Neutrophil (primary cell): ENCODE measurements around the gene ALOX15B.
"Not testable (repeated sequence)": the region's sequence is repeated elsewhere in the genome, so short reads cannot be mapped to it uniquely, and the experiment has no call there.

Experiments
- H3K27ac ChIP-seq: fragments of 200-600 bp; sonication (generic); 2 replicates; pipeline ENCODE4 v1.5.1; 2016; ENCODE audit warnings: mild to moderate bottlenecking, moderate library complexity
- H3K27me3 ChIP-seq: fragments of 200-600 bp; sonication (generic); 2 replicates; pipeline ENCODE4 v1.6.0; 2016; ENCODE audit warnings: mild to moderate bottlenecking
- H3K36me3 ChIP-seq: fragments of 200-600 bp; sonication (generic); 2 replicates; pipeline ENCODE4 v1.5.1; 2017
- H3K4me1 ChIP-seq, 2 experiments: fragments of 200-600 bp in 1 of 2; sonication (generic) in 1 of 2; 1 replicate in 1 of 2; 2 replicates in 1 of 2; pipeline versions ENCODE4 v1.5.1 to v1.6.1; 2013 to 2016; ENCODE audit warnings: low read depth in 1 of 2, low read length in 1 of 2, mild to moderate bottlenecking in 1 of 2, moderate library complexity in 1 of 2; ENCODE audit not compliant: control insufficient read depth in 1 of 2, insufficient read depth in 1 of 2
- H3K4me3 ChIP-seq, 2 experiments: fragments of 200-600 bp in 1 of 2; sonication (generic) in 1 of 2; 1 replicate in 1 of 2; 2 replicates in 1 of 2; pipeline ENCODE4 v1.5.1; 2013 to 2016; ENCODE audit warnings: low read depth in 1 of 2, low read length in 1 of 2, mild to moderate bottlenecking in 1 of 2, moderate library complexity in 1 of 2
- H3K9me3 ChIP-seq: fragments of 200-600 bp; sonication (generic); 2 replicates; pipeline ENCODE4 v1.5.1; 2016
- CTCF ChIP-seq: fragments of 200-600 bp; sonication (generic); IDR thresholded peaks from 2 replicates; pipeline ENCODE4 v1.5.1; 2016; ENCODE audit warnings: antibody characterized with exemption

Gene ALOX15B

DNA sequence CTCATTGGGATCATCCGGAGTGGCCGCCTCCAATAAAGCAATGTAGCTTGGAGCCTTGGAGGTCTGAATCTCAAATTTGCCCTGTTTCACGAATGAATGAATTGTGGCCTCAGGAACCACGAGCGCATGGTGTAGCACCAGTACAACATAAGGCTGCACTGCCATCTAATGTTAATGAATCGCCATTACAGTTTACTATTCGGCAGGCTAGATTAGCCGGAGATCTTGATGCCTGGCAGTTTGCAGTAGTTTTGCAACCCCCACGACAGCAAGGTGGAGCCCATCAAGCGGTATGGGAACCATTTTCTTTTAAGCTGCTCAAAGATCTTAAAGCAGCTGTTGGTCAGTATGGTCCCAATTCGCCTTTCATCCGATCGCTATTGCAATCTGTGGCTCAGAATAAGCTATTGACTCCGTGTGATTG lies 18.8 kb downstream of the ALOX15B start:
- Histone ChIP-seq H3K36me3 (no peaks in the 10 kb centered on the region), H3K4me3 (peak overlapping the region in 1 of 2 experiments; percentile 54), H3K27ac (peak overlapping the region; percentile 94), H3K4me1 (peaks cover 32 to 41% of the 10 kb centered on the region in 2 experiments), H3K9me3 (no peaks in the 10 kb centered on the region), H3K27me3 (peaks cover 50% of the 10 kb centered on the region)
- TF ChIP-seq CTCF = peak; percentile 81

- no peak overlapping the region for H3K27ac ChIP-seq
Measured at GRCh38 chr17:8059131-8059530, 20.3 kb downstream of the ALOX15B start.

GRCh38 chr17:8060274-8060673 lies 21.4 kb downstream of the ALOX15B start:
- no peak overlapping the region for H3K27ac ChIP-seq
- H3K36me3 ChIP-seq = no peaks in the 10 kb centered on the region
- TF ChIP-seq CTCF = peak; percentile 78
- peaks cover 75% of the 10 kb centered on the region for H3K27me3 ChIP-seq
- peaks cover 27 to 28% of the 10 kb centered on the region in 2 experiments for H3K4me1 ChIP-seq
- no peaks in the 10 kb centered on the region for H3K9me3 ChIP-seq
- H3K4me3 ChIP-seq = no peak overlapping the region

More at GRCh38 chr17:8059131-8059530, 20.3 kb downstream of the ALOX15B start:
- no peak overlapping the region for H3K4me3 ChIP-seq
- H3K9me3 ChIP-seq = no peaks in the 10 kb centered on the region
- no peaks in the 10 kb centered on the region for H3K36me3 ChIP-seq
- peaks cover 32 to 40% of the 10 kb centered on the region in 2 experiments for H3K4me1 ChIP-seq
- peaks cover 64% of the 10 kb centered on the region for H3K27me3 ChIP-seq
- no peak for TF ChIP-seq CTCF

GRCh38 chr17:8061851-8062250 lies 23.0 kb downstream of the ALOX15B start:
- Histone ChIP-seq H3K4me1 (peaks cover 11 to 13% of the 10 kb centered on the region in 2 experiments), H3K27me3 (peaks cover 90% of the 10 kb centered on the region)
- H3K4me3 ChIP-seq, H3K9me3 ChIP-seq, H3K36me3 ChIP-seq, H3K27ac ChIP-seq: not testable (repeated sequence)

DNA sequence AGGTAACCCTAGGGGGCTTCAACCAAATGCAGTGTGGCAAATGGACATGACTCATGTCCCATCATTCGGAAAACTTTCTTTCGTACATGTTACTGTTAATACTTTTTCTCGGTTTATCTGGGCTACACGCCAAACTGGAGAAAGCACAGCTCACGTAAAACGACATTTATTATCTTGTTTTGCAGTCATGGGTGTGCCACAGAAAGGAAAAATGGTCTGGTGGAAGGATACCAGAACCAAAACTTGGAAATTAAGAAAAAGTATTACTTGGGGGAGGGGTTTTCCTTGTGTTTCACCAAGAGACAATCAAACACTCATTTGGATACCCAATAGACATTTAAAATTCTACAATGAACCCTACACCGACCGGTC lies 23.6 kb downstream of the ALOX15B start:
- no peak for TF ChIP-seq CTCF
- H3K27ac ChIP-seq = no peak overlapping the region
- H3K27me3 ChIP-seq = peaks cover 95% of the 10 kb centered on the region
- no peaks in the 10 kb centered on the region for H3K9me3 ChIP-seq
- no peaks in the 10 kb centered on the region for H3K36me3 ChIP-seq
- H3K4me3 ChIP-seq = no peak overlapping the region
- peaks cover 5 to 7% of the 10 kb centered on the region in 2 experiments for H3K4me1 ChIP-seq

DNA sequence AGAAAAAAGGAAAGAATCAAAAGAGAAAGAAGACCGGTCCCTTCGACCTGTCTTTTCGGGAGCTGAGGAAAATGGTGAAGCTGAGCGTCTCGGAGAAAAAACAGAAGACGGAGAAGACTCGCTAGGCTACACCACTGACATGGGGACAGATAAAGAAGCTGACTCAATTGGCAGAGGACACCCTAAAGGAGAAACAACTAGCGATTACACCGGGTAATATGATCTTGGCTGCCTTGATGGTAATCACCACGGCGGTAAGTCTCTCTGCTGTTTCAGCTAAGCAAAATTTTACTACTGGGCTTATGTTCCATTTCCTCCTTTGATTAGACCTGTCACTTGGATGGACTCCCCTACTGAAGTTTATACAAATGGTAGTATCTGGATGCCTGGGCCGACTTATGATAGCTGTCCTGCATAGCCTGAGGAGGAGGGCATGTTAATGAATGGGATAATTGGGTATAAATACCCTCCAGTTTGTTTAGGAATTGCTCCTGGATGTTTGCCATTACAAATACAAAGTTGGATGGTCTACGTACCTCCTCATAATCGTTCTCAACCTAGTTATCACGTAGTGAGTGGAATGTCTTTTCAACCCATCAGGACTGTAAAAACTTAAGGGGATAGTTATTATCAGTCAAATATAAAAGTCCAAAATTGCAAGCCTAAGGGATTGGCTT lies 24.1 kb downstream of the ALOX15B start:
- Histone ChIP-seq H3K4me1 (peaks cover 0 to 2% of the 10 kb centered on the region in 2 experiments), H3K36me3 (no peaks in the 10 kb centered on the region), H3K27me3 (peaks cover 99% of the 10 kb centered on the region), H3K4me3 (no peak overlapping the region), H3K27ac (no peak overlapping the region), H3K9me3 (no peaks in the 10 kb centered on the region)
- no peak for TF ChIP-seq CTCF
